HG03103 (cell line): ENCODE data around the gene MINDY4.

Source experiments
- ATAC-seq: cut with Tn5 transposase; IDR thresholded peaks from one replicate; pipeline ENCODE4 v1.9.1; 2021; ENCODE audit warnings: low read depth; ENCODE audit not compliant: unreplicated experiment

The MINDY4 gene

DNA sequence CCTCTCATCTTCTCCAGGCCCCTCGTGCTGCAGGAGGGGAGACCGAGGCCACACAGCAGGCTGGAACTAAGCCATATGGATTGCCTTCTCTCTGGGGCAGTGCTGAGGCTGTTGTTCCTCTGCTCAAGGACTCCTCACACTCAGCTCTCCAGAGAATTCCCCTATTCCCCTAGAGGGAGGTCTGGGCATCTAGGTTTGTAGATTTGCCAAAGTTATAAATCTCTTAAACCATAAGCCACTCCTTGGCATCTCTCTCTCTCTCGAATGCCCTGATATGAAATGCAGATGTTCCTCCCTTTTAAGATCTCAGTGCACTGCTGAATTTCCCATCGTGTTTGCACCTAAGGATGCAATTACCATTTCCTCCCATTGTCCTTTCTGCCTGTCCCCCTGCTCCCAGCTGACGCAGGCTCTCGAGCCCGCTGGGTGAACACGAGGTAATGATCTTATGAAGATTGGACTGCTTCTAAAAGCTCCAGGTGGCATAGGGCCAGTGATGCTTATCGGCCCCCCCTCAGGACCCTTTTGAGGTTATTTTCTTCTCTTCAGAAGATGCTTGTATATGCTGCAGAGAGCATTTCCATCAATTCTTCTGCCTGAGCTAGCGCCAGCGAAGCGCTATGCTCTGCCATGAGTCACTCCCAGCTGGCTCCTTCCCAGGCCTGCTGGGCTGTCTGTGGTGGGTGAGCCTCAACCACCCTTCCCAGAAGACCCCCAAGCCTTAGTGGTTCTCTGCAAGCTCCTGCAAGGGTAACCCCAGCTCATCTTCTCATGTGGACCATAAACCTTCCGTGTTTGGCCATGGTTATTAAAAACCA lies 98.8 kb downstream of the MINDY4 start:
- no peak for ATAC-seq

DNA sequence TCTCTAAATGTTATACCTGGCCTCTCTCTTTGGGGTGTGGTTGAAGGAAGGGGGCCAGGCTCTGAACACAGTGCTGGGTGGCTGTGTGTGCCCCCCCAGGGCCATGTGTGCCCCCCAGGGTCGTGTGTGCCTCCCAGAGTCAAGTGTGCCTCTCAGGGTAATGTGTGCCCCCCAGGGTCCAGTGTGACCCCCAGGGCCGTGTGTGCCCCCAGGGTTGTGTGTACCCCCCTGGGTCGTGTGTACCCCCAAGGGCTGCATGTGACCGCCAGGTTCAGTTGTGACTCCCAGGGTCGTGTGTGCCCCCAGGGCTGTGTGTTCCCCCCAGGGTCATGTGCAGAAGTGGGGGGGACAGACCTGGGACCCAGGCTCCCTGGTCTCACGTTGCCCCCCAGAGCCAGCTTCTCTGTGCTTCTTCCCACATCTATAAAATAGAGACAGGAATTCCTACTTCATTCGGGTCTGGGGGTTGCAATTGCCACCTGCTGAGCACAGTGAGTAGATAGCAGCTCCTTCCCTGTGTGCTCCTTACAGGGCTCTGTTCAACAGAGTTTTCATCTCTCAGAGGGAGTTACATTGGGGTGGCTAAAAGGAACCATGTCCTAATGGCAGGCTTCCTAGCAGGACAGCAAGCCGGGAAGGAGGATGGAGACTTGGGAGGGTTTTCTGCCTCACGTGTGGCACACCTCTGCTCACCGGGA lies 99.8 kb downstream of the MINDY4 start:
- no peak for ATAC-seq

DNA sequence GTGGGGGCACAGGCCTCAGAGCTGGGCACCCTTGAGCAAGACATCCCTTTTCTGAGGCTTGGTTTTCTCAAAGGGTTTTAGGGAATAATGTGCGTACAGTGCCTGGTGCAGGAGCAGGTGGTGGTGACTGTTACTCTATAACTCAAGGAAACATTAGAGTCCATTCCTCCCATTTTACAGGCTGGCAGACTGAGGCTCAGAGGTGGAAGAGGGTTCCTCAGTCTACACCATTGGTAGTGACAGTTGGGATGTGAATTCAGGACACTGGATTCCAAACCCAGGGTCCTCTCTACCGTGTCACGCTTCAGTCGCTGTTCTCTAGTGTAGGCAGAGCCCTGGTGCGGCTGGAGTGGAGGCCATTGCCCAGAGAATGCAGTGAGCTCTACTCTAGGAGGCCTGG lies 100.4 kb downstream of the MINDY4 start:
- no peak for ATAC-seq

DNA sequence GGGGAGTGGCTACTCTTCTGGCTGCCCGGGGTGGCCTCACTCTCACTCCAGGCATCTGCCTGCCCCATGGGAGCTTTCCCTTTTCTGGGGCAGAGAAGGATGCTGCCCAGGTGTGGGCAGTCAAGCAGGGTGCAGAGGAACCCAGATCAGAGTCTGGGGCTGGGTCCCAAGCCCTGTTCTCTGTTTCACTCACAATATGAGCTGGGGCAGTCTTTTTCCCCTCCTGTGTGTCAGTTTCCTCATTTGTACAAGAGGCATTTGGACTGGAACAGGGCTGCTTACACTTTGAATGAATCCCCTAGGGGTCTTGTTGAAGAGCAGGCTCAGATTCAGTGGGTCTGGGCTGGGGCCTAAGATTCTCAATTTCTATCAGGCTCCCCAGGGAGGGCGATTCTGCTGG lies 102.0 kb downstream of the MINDY4 start:
- ATAC-seq = no peak

DNA sequence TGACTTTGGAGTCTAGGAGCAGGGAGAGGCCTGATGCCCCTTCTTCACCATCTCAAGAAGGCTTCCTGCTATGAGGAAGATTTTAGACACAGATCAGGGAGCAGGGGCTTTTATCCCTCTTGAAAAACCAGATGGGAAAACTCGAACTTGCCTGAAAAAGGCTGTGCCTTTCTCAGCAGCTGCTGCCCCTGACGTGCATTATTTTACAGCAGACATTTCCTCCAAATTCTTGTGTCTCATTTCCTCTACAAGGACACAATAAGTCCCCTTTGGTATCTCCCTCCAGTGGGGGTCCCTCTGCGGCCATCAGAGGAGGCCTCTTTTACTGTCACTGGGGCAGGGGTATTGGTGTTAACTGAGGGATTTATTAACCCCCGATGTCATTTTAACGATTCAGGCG lies 102.4 kb downstream of the MINDY4 start:
- ATAC-seq = no peak

DNA sequence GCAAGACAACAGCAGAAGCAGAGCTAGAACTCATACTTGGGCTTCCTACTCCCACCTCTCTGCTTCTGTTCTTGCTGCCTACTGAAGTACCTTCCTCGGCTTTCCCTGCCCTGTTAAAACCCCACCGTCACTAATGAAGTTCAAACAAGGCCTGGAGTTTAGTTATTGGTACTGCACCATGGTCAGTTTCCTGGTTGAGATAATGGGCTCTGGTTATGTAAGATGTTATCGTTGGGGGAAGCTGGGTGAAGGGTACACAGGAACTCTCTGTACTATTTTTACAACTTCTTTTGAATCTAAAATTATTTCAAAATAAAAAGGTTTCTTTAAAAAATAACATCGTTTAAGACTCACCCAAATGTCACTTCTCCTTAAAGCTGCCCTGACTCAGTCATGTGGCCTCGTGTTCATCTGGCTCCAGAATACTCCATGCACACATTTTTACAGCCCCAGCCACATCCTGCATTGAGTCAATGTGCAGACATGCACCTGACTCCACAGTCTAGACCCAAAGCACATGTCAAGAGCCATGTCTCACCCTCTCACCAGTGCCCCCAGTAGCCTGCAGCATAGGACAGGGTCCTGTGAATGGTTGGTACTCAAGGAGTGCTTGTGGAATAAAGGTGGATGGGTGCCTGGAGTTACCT lies 103.6 kb downstream of the MINDY4 start:
- no peak for ATAC-seq

DNA sequence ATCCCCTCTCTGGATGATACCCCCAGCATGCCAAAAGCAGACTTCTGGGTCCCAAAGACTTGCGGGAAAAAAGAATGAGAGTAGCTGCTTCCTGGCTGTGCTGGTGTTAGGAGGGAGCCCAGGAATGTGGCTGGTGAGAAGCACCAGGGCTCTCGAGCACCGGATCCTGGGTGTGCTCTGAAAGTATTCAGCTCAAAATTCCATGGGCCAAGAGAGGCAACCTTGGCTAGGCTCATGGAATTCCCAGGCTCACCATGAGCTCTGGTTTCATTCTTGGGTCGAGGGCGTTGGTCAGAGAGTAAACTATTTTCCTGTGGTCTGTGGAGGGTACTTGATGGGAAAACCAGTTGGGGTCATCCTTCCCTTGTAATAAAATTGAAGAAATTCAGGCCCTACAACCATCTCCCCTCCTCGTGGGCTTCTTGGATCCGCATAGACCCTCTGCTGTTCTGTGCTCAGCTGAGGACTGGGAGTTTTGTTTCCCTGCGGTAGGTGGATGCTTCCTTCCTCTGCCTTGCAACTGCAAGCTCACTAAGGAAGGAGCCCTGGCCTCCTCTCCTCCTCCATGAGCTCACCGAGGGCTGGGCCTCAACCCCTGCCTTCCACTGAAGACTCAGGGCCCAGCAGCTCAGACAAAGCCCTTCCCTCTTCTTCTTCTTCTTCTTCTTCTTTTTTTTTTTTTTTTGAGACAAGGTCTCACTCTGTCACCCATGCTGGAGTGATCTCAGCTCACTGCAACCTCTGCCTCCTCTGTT lies 106.0 kb downstream of the MINDY4 start:
- ATAC-seq = no peak

DNA sequence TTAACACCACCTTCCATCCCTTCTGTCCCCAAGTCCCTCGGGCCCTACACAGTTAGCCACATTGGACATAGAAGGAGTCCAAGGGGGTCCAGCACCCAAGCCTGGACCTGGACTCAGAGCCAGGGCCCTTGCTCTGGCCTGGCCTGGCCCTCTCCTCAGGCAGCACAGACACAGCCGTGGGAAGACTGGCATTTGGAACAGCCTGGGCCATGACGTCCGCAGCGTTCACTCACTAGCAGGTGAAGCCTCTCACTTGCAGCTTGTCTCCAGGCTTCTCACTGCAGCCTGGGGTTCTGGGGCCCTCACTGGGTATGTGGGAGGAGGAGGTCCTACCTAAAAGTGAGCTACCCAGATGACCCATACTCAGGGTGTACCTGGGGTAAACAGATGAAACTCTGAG lies 106.8 kb downstream of the MINDY4 start:
- ATAC-seq = no peak

DNA sequence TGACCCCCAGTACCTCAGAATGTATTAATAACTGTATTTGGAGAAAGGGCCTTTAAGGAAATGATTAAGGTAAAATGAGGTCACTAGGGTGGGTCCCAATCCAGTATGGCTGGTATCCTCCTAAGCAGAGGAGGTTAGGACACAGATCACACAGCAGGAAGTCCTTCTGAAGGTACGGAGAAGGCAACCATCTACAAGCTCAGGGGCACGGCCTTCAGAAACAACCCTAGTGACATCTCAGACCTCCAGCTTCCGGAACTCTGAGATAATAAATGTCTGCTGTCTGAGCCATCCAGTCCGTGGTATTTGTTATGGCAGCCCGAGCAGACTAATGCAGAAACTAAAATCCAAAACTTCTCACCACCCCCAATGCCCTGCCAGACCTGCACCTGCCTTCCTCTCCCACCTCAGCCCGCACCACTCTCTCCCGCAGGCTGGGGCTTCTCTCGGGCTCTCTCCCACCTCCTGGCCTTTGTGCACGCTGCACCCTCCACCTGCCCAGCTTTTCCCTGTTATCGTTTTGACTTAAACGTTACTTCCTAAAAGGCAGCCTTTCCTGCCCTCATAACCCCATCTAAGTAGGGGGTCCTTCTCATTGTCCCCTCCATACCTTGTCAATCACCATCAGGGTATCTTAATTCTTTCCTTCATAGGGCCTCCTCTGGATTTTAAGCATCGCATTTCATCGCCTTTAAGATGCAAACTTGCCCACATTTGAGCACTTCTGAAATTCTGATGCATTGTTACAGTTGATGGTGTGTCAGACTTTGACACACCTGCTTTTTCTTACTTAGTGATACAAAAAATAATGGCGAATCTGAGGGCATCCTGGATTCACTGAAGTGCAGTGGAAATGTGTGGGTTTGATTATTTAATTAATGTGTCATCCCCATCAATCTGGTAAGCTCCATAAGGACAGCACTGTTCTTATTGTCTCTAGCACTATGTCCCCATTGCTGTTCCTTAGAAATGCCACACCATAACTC lies 108.2 kb downstream of the MINDY4 start:
- ATAC-seq = no peak

DNA sequence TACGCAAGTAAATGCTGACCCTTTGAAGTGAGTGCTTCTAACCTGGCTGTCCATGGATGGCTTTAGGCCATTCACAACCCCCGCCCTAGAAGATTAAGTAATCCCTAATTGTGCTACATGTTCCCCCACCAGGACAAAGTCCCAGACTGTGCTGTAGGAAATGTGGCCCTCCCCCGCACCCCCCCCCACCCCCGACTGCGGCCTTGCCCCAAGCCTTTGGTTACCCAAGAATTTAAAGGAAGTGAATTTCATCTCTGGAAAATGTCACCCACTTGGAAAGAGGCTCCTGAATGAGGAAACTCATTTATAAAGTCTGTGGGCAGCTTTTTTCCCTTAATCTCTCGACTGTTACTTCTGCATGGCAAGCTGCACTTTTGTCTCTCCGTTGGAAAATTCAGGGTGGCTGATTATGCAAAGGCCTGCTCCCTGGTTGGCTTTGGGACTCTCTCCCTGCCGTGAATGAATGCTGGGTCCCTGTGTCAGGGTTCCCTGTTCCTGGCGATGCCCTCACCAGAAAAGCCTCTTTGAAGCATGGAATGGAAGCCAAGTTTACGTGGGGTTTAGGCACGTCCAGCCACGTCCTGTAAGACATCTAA lies 109.0 kb downstream of the MINDY4 start:
- ATAC-seq = no peak

DNA sequence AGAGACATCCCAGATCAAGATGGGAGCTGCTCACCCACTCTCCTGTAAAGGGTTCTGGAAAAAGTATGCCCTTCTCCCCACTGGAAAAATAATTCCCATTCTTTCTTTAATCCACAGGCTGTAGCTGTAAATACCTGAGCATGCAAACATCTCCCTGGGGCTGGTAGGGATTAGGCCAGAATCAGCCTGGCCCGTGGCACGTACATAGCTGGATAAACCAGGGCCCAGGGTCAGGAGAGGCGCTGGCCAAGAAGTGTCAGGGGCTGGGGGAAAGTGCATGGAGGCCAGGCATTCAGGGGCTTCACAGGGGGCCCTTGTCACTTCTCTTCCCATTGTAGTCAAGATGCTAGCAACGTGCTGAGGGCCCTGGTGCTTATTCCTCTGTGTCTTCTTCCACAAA lies 109.7 kb downstream of the MINDY4 start:
- ATAC-seq = no peak

DNA sequence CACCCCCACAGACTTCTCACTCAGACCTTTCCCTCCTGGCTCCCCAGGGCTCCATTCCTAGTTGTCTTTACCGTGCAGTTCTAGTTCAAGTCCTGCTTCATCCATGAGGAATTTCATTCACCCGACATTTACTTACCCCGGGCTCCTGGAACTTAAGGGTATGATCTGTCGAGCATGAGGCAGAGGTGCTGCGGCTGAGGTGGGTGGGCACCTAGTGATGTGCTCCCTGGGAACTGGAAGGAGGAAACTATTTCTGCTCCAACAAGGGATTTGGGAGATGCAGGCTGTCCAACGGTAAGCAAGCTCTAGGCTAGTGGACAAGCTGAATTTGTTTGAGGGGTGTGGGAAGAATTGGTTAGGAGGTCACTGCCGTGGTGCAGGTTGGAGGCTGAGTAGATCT lies 110.2 kb downstream of the MINDY4 start:
- no peak for ATAC-seq

DNA sequence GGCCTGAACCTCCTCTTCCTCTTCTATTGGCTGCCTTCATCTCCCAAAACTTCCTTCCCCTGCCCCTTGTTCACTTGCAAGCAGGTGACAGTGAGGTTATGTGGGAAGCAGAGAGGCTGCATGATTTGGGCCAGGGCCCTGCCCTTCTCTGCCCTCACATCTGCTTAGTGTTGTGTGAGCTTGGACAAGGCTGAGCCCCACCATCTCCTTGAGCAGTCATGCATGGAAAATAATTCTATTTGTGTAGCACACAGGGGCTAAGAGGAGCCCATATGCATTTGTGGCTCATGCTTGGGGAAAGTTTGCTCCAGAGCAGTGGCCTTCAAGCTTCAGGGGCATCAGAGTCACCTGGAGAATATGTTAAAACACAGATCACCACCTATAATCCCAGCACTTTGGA lies 113.7 kb downstream of the MINDY4 start:
- no peak for ATAC-seq

DNA sequence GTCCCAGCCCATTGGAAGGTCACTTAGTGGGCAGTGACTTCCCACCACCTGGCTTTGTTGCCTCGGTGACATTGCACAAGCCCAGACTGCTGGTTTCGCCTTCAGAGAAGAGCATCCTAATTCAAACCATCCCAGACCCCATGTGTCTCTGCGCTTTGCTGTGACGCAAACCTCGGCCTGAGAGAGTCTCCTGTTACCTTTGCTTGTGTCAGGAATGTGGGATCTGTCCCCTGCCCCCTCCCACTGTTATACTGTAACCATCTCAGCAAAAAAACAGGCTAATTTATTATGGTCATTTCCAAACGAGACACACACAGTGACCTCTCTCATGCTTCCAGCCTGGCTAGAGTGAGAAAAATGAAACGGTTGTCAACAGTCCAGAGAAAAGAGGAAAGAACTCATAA lies 115.4 kb downstream of the MINDY4 start:
- no peak for ATAC-seq

DNA sequence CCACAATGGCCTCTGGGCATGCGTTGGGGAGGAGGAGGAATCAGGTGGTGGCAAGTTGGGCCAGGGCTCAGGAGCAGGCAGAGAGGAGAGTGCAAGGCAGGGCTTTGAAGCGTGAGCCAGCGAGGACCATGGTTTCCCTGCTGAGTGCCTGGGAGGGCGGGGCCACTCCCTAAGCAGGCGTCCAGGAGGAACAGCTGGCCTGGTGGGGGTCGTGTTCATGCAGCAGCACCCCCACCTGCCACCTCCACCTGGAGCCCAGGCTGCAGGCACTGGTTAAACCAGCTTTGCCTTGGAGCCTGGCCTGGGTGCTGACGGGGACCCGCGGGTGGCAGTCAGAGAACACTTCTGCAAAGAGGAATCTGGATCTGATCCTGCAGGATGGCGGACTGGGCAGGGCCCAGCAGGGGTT lies 116.3 kb downstream of the MINDY4 start:
- ATAC-seq = no peak

DNA sequence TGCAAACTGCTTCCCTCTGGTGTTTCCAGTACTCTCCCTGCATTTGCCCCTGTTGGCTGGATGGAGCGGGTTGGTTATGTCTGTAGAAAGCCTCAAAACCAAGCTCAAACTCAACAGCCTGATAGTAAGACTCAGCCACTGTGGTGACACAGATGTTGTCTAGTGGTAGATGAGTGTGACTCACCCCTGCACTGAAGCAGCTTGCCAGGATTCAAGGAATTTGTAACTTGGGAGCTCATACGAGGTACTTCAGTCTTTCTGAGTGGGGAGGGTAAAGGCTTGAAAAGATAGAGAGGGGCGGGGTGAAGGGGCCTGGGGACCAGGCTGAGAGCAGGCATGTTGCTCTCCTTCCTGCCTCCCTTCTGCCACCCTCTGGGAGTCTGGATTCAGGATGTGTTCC lies 117.5 kb downstream of the MINDY4 start:
- no peak for ATAC-seq

DNA sequence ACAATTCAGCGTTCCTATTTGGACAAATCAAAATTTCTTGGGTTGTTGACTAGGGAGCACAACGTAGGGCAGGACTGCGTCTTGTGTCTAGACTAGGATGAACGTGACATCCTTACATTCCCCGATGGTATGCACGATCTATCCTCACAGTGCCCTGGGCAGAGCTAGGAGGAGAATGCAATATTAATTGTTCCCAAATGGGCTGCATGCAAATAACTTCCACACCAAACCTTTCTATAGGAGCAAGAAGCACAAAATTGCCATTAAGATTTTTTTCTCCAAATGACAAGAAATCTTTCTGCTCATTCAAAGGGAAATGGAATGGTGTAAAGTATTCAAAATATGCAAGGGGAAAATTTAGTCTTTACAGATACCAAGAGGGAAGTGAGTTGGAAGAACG lies 119.0 kb downstream of the MINDY4 start:
- no peak for ATAC-seq

DNA sequence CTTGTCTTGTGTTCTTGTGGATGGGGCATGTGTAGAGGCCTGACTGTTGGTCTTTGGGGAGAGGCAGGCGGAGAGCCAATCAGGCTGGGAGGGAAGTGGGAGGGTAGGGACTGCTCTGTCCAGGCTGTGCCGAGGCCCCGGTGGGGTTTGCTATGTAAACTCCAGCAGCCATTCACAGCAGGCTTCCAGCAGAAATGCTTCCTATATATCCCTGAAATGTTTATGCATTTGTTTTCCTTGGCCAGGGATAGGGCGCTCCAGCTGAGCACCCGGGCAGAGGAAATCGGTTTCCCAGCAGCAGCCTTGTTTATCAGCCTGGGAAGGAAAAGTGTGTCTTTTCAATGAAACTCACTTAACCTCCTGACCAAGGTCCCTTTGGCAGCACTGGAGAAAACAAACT lies 122.1 kb downstream of the MINDY4 start:
- ATAC-seq = no peak

DNA sequence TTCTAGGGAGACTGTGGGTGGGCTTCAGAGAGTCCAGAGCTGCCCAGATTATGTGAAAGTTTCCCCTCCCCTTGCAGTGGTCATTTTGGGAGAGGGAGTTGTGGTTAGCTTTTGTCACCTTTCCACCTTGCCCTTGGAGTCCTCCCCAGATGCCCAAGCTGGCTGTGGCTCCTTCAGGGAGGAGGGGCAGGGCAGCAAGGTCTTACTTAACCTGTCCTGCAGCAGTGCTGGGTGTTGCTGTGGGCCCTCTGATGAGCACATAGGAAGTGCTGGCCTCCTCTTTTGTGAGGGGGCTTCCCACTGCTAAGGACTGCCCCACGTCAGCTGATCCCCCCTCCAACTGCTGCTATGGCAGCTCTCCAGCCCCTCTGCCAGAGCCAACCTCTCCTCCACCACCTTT lies 122.8 kb downstream of the MINDY4 start:
- no peak for ATAC-seq
